Measurements from ENCODE around the gene SWAP70. TPM values are rescaled to one million over a fixed set of nuclear protein-coding genes. Genes with fewer than 3 reads are reported as not detected.
A peak's percentile ranks its signal among the peaks of the same experiment; 100 is the strongest.

Gene SWAP70
- total RNA-seq, 1 donor from 2014 or later: 33.7 TPM

GRCh38 chr11:9665749-9666148 is 1.9 kb downstream of the SWAP70 start:
- Histone ChIP-seq H2AFZ (ENCODE audit: low read depth, low read length) (no peak overlapping the region), H3K4me3 (ENCODE audit: insufficient read depth, low read depth, low read length) (peak overlapping the region; percentile 98), H3K4me2 (ENCODE audit: low read length) (peak overlapping the region; percentile 94), H3K27ac (ENCODE audit: low read depth, low read length) (no peak overlapping the region), H3K4me1 (ENCODE audit: insufficient read depth, low read length) (peaks cover 6% of the 10 kb centered on the region), H3K27me3 (ENCODE audit: insufficient read depth, low read length) (no peaks in the 10 kb centered on the region), H3K79me2 (ENCODE audit: insufficient read depth, low read length) (peaks cover 67% of the 10 kb centered on the region), H3K36me3 (ENCODE audit: insufficient read depth, low read length) (no peaks in the 10 kb centered on the region), H4K20me1 (ENCODE audit: insufficient read depth, low read length) (peaks cover 8% of the 10 kb centered on the region), H3K9ac (ENCODE audit: low read length) (no peak overlapping the region), H3K9me3 (ENCODE audit: insufficient read depth, low read depth, low read length) (no peaks in the 10 kb centered on the region)
- TF ChIP-seq EZH2 (IDR thresholded peaks at IDR 0.05; ENCODE audit: insufficient read depth, low read length) (no peak), CTCF (IDR thresholded peaks at IDR 0.05; ENCODE audit: insufficient read depth, low read depth, low read length) (no peak)
- H3K27ac Mint-ChIP-seq (ENCODE audit: unreplicated experiment): no peak overlapping the region
- H3K9me3 Mint-ChIP-seq (ENCODE audit: unreplicated experiment): peaks cover 5% of the 10 kb centered on the region
- FAIRE-seq (no peak), DNase-seq (ENCODE audit: low read depth) (no peak)
- peak overlapping the region; percentile 95 for H3K4me3 Mint-ChIP-seq (ENCODE audit: unreplicated experiment)
- peaks cover 5% of the 10 kb centered on the region for H3K4me1 Mint-ChIP-seq (ENCODE audit: low read depth, unreplicated experiment)
- peaks cover 4% of the 10 kb centered on the region for H3K36me3 Mint-ChIP-seq (ENCODE audit: low read depth, unreplicated experiment)
- H3K27me3 Mint-ChIP-seq (ENCODE audit: low read depth, unreplicated experiment): no peaks in the 10 kb centered on the region

GRCh38 chr11:9669954-9670353 is 6.1 kb downstream of the SWAP70 start:
- no peaks in the 10 kb centered on the region for H3K27me3 ChIP-seq (ENCODE audit: insufficient read depth, low read length)
- no peak overlapping the region for H3K4me3 Mint-ChIP-seq (ENCODE audit: unreplicated experiment)
- DNase-seq (ENCODE audit: low read depth): no peak
- no peak overlapping the region for H3K4me2 ChIP-seq (ENCODE audit: low read length)
- H3K4me3 ChIP-seq (ENCODE audit: insufficient read depth, low read depth, low read length): no peak overlapping the region
- FAIRE-seq: no peak
- no peak overlapping the region for H3K9ac ChIP-seq (ENCODE audit: low read length)
- peaks cover 7% of the 10 kb centered on the region for H3K9me3 Mint-ChIP-seq (ENCODE audit: unreplicated experiment)
- H3K79me2 ChIP-seq (ENCODE audit: insufficient read depth, low read length): peaks cover 78% of the 10 kb centered on the region
- H3K27ac Mint-ChIP-seq (ENCODE audit: unreplicated experiment): no peak overlapping the region
- H3K27me3 Mint-ChIP-seq (ENCODE audit: low read depth, unreplicated experiment): no peaks in the 10 kb centered on the region
- H3K36me3 Mint-ChIP-seq (ENCODE audit: low read depth, unreplicated experiment): peaks cover 4% of the 10 kb centered on the region
- H2AFZ ChIP-seq (ENCODE audit: low read depth, low read length): no peak overlapping the region
- no peaks in the 10 kb centered on the region for H3K36me3 ChIP-seq (ENCODE audit: insufficient read depth, low read length)
- H3K4me1 Mint-ChIP-seq (ENCODE audit: low read depth, unreplicated experiment): peaks cover 2% of the 10 kb centered on the region
- H3K4me1 ChIP-seq (ENCODE audit: insufficient read depth, low read length): peaks cover 4% of the 10 kb centered on the region
- H4K20me1 ChIP-seq (ENCODE audit: insufficient read depth, low read length): peaks cover 16% of the 10 kb centered on the region
- TF ChIP-seq CTCF (IDR thresholded peaks at IDR 0.05; ENCODE audit: insufficient read depth, low read depth, low read length): no peak
- no peak for TF ChIP-seq EZH2 (IDR thresholded peaks at IDR 0.05; ENCODE audit: insufficient read depth, low read length)
- no peak overlapping the region for H3K27ac ChIP-seq (ENCODE audit: low read depth, low read length)
- no peaks in the 10 kb centered on the region for H3K9me3 ChIP-seq (ENCODE audit: insufficient read depth, low read depth, low read length)

GRCh38 chr11:9672288-9672916 is 8.5 kb downstream of the SWAP70 start:
- Histone ChIP-seq H3K36me3 (ENCODE audit: insufficient read depth, low read length) (no peaks in the 10 kb centered on the region), H3K27me3 (ENCODE audit: insufficient read depth, low read length) (no peaks in the 10 kb centered on the region), H3K4me1 (ENCODE audit: insufficient read depth, low read length) (peaks cover 4% of the 10 kb centered on the region), H3K27ac (ENCODE audit: low read depth, low read length) (no peak overlapping the region), H3K79me2 (ENCODE audit: insufficient read depth, low read length) (peaks cover 73% of the 10 kb centered on the region), H3K9me3 (ENCODE audit: insufficient read depth, low read depth, low read length) (no peaks in the 10 kb centered on the region), H3K9ac (ENCODE audit: low read length) (no peak overlapping the region), H4K20me1 (ENCODE audit: insufficient read depth, low read length) (peaks cover 10% of the 10 kb centered on the region), H3K4me3 (ENCODE audit: insufficient read depth, low read depth, low read length) (no peak overlapping the region), H3K4me2 (ENCODE audit: low read length) (no peak overlapping the region), H2AFZ (ENCODE audit: low read depth, low read length) (no peak overlapping the region)
- Mint-ChIP-seq H3K36me3 (ENCODE audit: low read depth, unreplicated experiment) (peaks cover 2% of the 10 kb centered on the region), H3K9me3 (ENCODE audit: unreplicated experiment) (peaks cover 4% of the 10 kb centered on the region), H3K27me3 (ENCODE audit: low read depth, unreplicated experiment) (no peaks in the 10 kb centered on the region), H3K4me3 (ENCODE audit: unreplicated experiment) (no peak overlapping the region), H3K27ac (ENCODE audit: unreplicated experiment) (no peak overlapping the region), H3K4me1 (ENCODE audit: low read depth, unreplicated experiment) (peaks cover 7% of the 10 kb centered on the region)
- TF ChIP-seq EZH2 (IDR thresholded peaks at IDR 0.05; ENCODE audit: insufficient read depth, low read length) (no peak), CTCF (IDR thresholded peaks at IDR 0.05; ENCODE audit: insufficient read depth, low read depth, low read length) (no peak)
- DNase-seq (ENCODE audit: low read depth): peak; percentile 10
- no peak for FAIRE-seq

Measured in astrocyte (in vitro differentiated cells and primary cell).